ENCODE measurements around the gene ZSWIM3. TPM values are rescaled to one million over a fixed set of nuclear protein-coding genes. Genes with fewer than 3 reads are reported as not detected.

ZSWIM3 gene
- total and polyA plus RNA-seq, 2 of the 13 experiments (the other 11 are each of a cell fraction or from before 2014, with no cell fraction given): 5.2 to 5.8 TPM

DNA sequence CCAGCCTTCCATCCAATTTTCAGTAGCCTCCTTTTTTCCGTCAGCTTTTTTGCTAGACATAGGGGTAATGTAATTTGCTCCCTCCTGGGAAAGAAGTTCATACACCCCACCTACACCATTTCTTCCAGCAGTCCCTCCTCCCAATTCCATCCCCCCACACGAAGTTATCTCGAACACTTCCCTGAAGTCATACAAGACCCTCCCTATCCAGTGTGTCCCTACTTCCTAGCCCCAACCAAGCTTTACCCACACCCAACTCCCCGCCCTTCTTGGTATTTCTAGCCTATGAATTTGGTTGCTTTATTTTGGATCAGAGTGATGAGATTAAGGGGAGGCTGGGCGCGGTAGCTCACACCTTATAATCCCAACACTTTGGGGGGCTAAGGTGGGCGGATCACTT lies 43.9 kb upstream of the ZSWIM3 start:
- ChIA-PET CTCF (ENCODE audit: low intra/inter-chr PET ratio, low total read pairs) (no interaction called here), POLR2A (interaction anchor here (1.1 kb wide), 1 partner anchor 67 kb away, joined by 5 read pairs; the partner anchor contains the start of gene ZSWIM1)
- Histone ChIP-seq H3K36me3 (replicated peaks in 1 of 2; ENCODE audit: control insufficient read depth in 1 of 2, insufficient read depth in 2 of 2, low read length in 2 of 2) (peaks cover 16 to 41% of the 10 kb centered on the region in 2 experiments), H3K27me3 (ENCODE audit: control insufficient read depth in 1 of 2, insufficient read depth in 2 of 2, low read length in 2 of 2) (no peaks in the 10 kb centered on the region), H3K4me3 (replicated peaks in 1 of 3; ENCODE audit: insufficient read depth in 1 of 3, low read depth in 2 of 3, low read length in 3 of 3) (peak overlapping the region; percentile 67 to 83 (median 81)), H3K4me1 (ENCODE audit: insufficient read depth, low read length) (peaks cover 30% of the 10 kb centered on the region), H3K79me2 (ENCODE audit: insufficient read depth, low read length) (peaks cover 15% of the 10 kb centered on the region), H2AFZ (ENCODE audit: low read length) (no peak overlapping the region), H3K27ac (ENCODE audit: extremely low read length, insufficient read depth, low read length) (peak overlapping the region; percentile 66), H3K9me3 (ENCODE audit: low read length) (no peaks in the 10 kb centered on the region), H3K4me2 (ENCODE audit: low read depth, low read length) (peak overlapping the region; percentile 78), H4K20me1 (ENCODE audit: insufficient read depth, low read length) (no peaks in the 10 kb centered on the region), H3K9ac (ENCODE audit: insufficient read depth, low read depth, low read length) (peak overlapping the region; percentile 79)
- TF ChIP-seq PCBP2 (optimal IDR thresholded peaks at IDR 0.05; ENCODE audit: low read depth, low read length, poor library complexity, severe bottlenecking) (peak; percentile 47), SRSF9 (IDR thresholded peaks at IDR 0.05; ENCODE audit: borderline replicate concordance, insufficient read depth, low read depth, low read length, poor library complexity, severe bottlenecking) (no peak), PHF8 (CRISPR knock-in tag; IDR thresholded peaks at IDR 0.05) (no peak)
- TF ChIP-seq, protein P1, sequence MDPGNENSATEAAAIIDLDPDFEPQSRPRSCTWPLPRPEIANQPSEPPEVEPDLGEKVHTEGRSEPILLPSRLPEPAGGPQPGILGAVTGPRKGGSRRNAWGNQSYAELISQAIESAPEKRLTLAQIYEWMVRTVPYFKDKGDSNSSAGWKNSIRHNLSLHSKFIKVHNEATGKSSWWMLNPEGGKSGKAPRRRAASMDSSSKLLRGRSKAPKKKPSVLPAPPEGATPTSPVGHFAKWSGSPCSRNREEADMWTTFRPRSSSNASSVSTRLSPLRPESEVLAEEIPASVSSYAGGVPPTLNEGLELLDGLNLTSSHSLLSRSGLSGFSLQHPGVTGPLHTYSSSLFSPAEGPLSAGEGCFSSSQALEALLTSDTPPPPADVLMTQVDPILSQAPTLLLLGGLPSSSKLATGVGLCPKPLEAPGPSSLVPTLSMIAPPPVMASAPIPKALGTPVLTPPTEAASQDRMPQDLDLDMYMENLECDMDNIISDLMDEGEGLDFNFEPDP (CRISPR knock-in tag; conservative IDR thresholded peaks at IDR 0.05): 0 out of 2 replicates have a peak, but pooled peaks have one; percentile 57
- TF ChIP-seq, protein P2, sequence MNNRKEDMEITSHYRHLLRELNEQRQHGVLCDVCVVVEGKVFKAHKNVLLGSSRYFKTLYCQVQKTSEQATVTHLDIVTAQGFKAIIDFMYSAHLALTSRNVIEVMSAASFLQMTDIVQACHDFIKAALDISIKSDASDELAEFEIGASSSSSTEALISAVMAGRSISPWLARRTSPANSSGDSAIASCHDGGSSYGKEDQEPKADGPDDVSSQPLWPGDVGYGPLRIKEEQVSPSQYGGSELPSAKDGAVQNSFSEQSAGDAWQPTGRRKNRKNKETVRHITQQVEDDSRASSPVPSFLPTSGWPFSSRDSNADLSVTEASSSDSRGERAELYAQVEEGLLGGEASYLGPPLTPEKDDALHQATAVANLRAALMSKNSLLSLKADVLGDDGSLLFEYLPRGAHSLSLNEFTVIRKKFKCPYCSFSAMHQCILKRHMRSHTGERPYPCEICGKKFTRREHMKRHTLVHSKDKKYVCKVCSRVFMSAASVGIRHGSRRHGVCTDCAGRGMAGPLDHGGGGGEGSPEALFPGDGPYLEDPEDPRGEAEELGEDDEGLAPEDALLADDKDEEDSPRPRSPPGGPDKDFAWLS (CRISPR knock-in tag; IDR thresholded peaks at IDR 0.05; ENCODE audit: borderline replicate concordance): 0 out of 2 replicates have a peak, but pooled peaks have one; percentile 13
- FAIRE-seq: no peak
- no TSS peak for BruUV-seq (replicated peaks)
- no peak for ATAC-seq
- in situ Hi-C loops (cut with HindIII; ENCODE audit: extremely low pct_ligation_motif_present, low pct_unique_long_range_greater_than_20kb): no loop called here
- intact Hi-C loops (cut with micrococcal nuclease; ENCODE audit: unreplicated experiment): no loop called here
- 78% methylated on average over 7 of the region's 7 CpGs for WGBS (ENCODE audit: low lambda C conversion rate)
- DNase-seq (ENCODE audit: low spot score): no peak

Data from HepG2 (cell line).